GM18951 (cell line): ENCODE data around the gene CCDC24.

Experiments used
- POLR2A ChIP-seq: IDR thresholded peaks from 4 replicates; pipeline ENCODE4 v1.6.1; 2011; ENCODE audit warnings: mild to moderate bottlenecking; ENCODE audit not compliant: insufficient read length, insufficient read depth; ENCODE audit errors: extremely low read depth
- in situ Hi-C: fragments of 300-500 bp; cut with MboI; formaldehyde crosslinking; loops from one replicate; pipeline ENCODE4 v1.12.0; 2022; ENCODE audit warnings: low sequenced_read_pairs, mixed read lengths, inconsistent platforms; ENCODE audit not compliant: unreplicated experiment

Gene CCDC24

GRCh38 chr1:44045064-44045463 is 53.7 kb downstream of the CCDC24 start:
- no peak for TF ChIP-seq POLR2A
- in situ Hi-C loops = loop anchor here (25.0 kb wide), 1 partner anchor 508 kb away; the partner anchor contains the start of gene PTPRF
